ENCODE measurements around the gene BRINP1. TPM values are rescaled to one million over a fixed set of nuclear protein-coding genes. Genes with fewer than 3 reads are reported as not detected.

Gene BRINP1
- total RNA-seq, 2 donors from 2014 or later = not detected

- Mint-ChIP-seq H3K4me3 (no peak overlapping the region), H3K36me3 (ENCODE audit: insufficient read depth in 2 of 2) (no peaks in the 10 kb centered on the region), H3K4me1 (ENCODE audit: low read depth) (no peaks in the 10 kb centered on the region), H3K27me3 (ENCODE audit: low read depth) (peaks cover 6% of the 10 kb centered on the region), H3K27ac (no peak overlapping the region), H3K9me3 (peaks cover 0 to 2% of the 10 kb centered on the region in 2 donors)
- ATAC-seq (replicated peaks in 1 of 2) (no peak), DNase-seq (no peak)
Observed at GRCh38 chr9:119283078-119283794, 86.0 kb downstream of the BRINP1 start.

GRCh38 chr9:119282476-119283077 is 86.7 kb downstream of the BRINP1 start:
- H3K4me1 Mint-ChIP-seq (ENCODE audit: low read depth) = no peaks in the 10 kb centered on the region
- H3K4me3 Mint-ChIP-seq = no peak overlapping the region
- H3K9me3 Mint-ChIP-seq = peaks cover 0 to 4% of the 10 kb centered on the region in 2 donors
- H3K27ac Mint-ChIP-seq = no peak overlapping the region
- ATAC-seq (replicated peaks in 1 of 2) (no peak), DNase-seq (no peak)
- peaks cover 6% of the 10 kb centered on the region for H3K27me3 Mint-ChIP-seq (ENCODE audit: low read depth)
- no peaks in the 10 kb centered on the region for H3K36me3 Mint-ChIP-seq (ENCODE audit: insufficient read depth in 2 of 2)

GRCh38 chr9:119280740-119281485 is 88.3 kb downstream of the BRINP1 start:
- peaks cover 6% of the 10 kb centered on the region for H3K27me3 Mint-ChIP-seq (ENCODE audit: low read depth)
- H3K36me3 Mint-ChIP-seq (ENCODE audit: insufficient read depth in 2 of 2) = no peaks in the 10 kb centered on the region
- no peaks in the 10 kb centered on the region for H3K4me1 Mint-ChIP-seq (ENCODE audit: low read depth)
- no peak overlapping the region for H3K27ac Mint-ChIP-seq
- H3K9me3 Mint-ChIP-seq = peaks cover 0 to 4% of the 10 kb centered on the region in 2 donors
- DNase-seq (no peak), ATAC-seq (replicated peaks in 1 of 2) (no peak)
- H3K4me3 Mint-ChIP-seq = no peak overlapping the region

GRCh38 chr9:119278171-119278570 is 91.1 kb downstream of the BRINP1 start:
- no peak for DNase-seq
- no peak for ATAC-seq (replicated peaks in 1 of 2)
- Mint-ChIP-seq H3K36me3 (ENCODE audit: insufficient read depth in 2 of 2) (no peaks in the 10 kb centered on the region), H3K4me3 (no peak overlapping the region), H3K4me1 (ENCODE audit: low read depth) (no peaks in the 10 kb centered on the region), H3K27ac (no peak overlapping the region), H3K27me3 (ENCODE audit: low read depth) (no peaks in the 10 kb centered on the region), H3K9me3 (peaks cover 0 to 2% of the 10 kb centered on the region in 2 donors)

- H3K36me3 Mint-ChIP-seq (ENCODE audit: insufficient read depth in 2 of 2) = no peaks in the 10 kb centered on the region
- no peaks in the 10 kb centered on the region for H3K27me3 Mint-ChIP-seq (ENCODE audit: low read depth)
- H3K4me3 Mint-ChIP-seq = no peak overlapping the region
- no peak overlapping the region for H3K27ac Mint-ChIP-seq
- ATAC-seq (replicated peaks in 1 of 2) = no peak
- no peaks in the 10 kb centered on the region for H3K4me1 Mint-ChIP-seq (ENCODE audit: low read depth)
- no peak for DNase-seq
- H3K9me3 Mint-ChIP-seq = peaks cover 0 to 5% of the 10 kb centered on the region in 2 donors
Observed at GRCh38 chr9:119273984-119274665, 95.1 kb downstream of the BRINP1 start.

GRCh38 chr9:119273325-119273904 is 95.8 kb downstream of the BRINP1 start:
- DNase-seq = no peak
- Mint-ChIP-seq H3K4me3 (no peak overlapping the region), H3K27me3 (ENCODE audit: low read depth) (no peaks in the 10 kb centered on the region), H3K36me3 (ENCODE audit: insufficient read depth in 2 of 2) (no peaks in the 10 kb centered on the region), H3K9me3 (peaks cover 2 to 9% of the 10 kb centered on the region in 2 donors), H3K27ac (no peak overlapping the region), H3K4me1 (ENCODE audit: low read depth) (no peaks in the 10 kb centered on the region)
- no peak for ATAC-seq (replicated peaks in 1 of 2)

- H3K36me3 Mint-ChIP-seq (ENCODE audit: insufficient read depth in 2 of 2) = no peaks in the 10 kb centered on the region
- no peak for ATAC-seq (replicated peaks in 1 of 2)
Observed at GRCh38 chr9:119272500-119273211, 96.6 kb downstream of the BRINP1 start.

GRCh38 chr9:119268985-119269384 is 100.2 kb downstream of the BRINP1 start:
- ATAC-seq (replicated peaks in 1 of 2) (no peak), DNase-seq (no peak)
- Mint-ChIP-seq H3K4me1 (ENCODE audit: low read depth) (no peaks in the 10 kb centered on the region), H3K9me3 (peaks cover 11 to 12% of the 10 kb centered on the region in 2 donors), H3K27me3 (ENCODE audit: low read depth) (no peaks in the 10 kb centered on the region), H3K36me3 (ENCODE audit: insufficient read depth in 2 of 2) (no peaks in the 10 kb centered on the region), H3K27ac (no peak overlapping the region), H3K4me3 (no peak overlapping the region)

More at GRCh38 chr9:119272500-119273211, 96.6 kb downstream of the BRINP1 start:
- Mint-ChIP-seq H3K4me1 (ENCODE audit: low read depth) (no peaks in the 10 kb centered on the region), H3K27me3 (ENCODE audit: low read depth) (no peaks in the 10 kb centered on the region), H3K9me3 (peaks cover 3 to 6% of the 10 kb centered on the region in 2 donors), H3K27ac (no peak overlapping the region), H3K4me3 (no peak overlapping the region)
- DNase-seq = no peak

- no peaks in the 10 kb centered on the region for H3K27me3 Mint-ChIP-seq (ENCODE audit: low read depth)
- no peak overlapping the region for H3K27ac Mint-ChIP-seq
- ATAC-seq (replicated peaks in 1 of 2) (no peak), DNase-seq (no peak)
- H3K9me3 Mint-ChIP-seq = peaks cover 11 to 12% of the 10 kb centered on the region in 2 donors
- H3K4me3 Mint-ChIP-seq = no peak overlapping the region
- no peaks in the 10 kb centered on the region for H3K4me1 Mint-ChIP-seq (ENCODE audit: low read depth)
- no peaks in the 10 kb centered on the region for H3K36me3 Mint-ChIP-seq (ENCODE audit: insufficient read depth in 2 of 2)
Observed at GRCh38 chr9:119264165-119264564, 105.1 kb downstream of the BRINP1 start.

GRCh38 chr9:119257592-119257991 is 111.6 kb downstream of the BRINP1 start:
- H3K4me1 Mint-ChIP-seq (ENCODE audit: low read depth) = no peaks in the 10 kb centered on the region
- H3K27ac Mint-ChIP-seq = no peak overlapping the region
- no peak for ATAC-seq (replicated peaks in 1 of 2)
- no peak for DNase-seq
- peaks cover 4 to 8% of the 10 kb centered on the region in 2 donors for H3K9me3 Mint-ChIP-seq
- no peak overlapping the region for H3K4me3 Mint-ChIP-seq
- peaks cover 0 to 1% of the 10 kb centered on the region in 2 donors for H3K36me3 Mint-ChIP-seq (ENCODE audit: insufficient read depth in 2 of 2)
- no peaks in the 10 kb centered on the region for H3K27me3 Mint-ChIP-seq (ENCODE audit: low read depth)

- ATAC-seq (replicated peaks in 1 of 2) (no peak), DNase-seq (no peak)
- Mint-ChIP-seq H3K4me1 (ENCODE audit: low read depth) (no peaks in the 10 kb centered on the region), H3K27me3 (ENCODE audit: low read depth) (no peaks in the 10 kb centered on the region), H3K4me3 (no peak overlapping the region), H3K9me3 (peaks cover 6 to 7% of the 10 kb centered on the region in 2 donors), H3K27ac (no peak overlapping the region), H3K36me3 (ENCODE audit: insufficient read depth in 2 of 2) (peaks cover 1 to 2% of the 10 kb centered on the region in 2 donors)
Observed at GRCh38 chr9:119255116-119255515, 114.1 kb downstream of the BRINP1 start.

GRCh38 chr9:119252671-119253299 is 116.5 kb downstream of the BRINP1 start:
- DNase-seq (no peak), ATAC-seq (replicated peaks in 1 of 2) (no peak)
- Mint-ChIP-seq H3K4me3 (no peak overlapping the region), H3K36me3 (ENCODE audit: insufficient read depth in 2 of 2) (peaks cover 1 to 2% of the 10 kb centered on the region in 2 donors), H3K27ac (no peak overlapping the region), H3K9me3 (peaks cover 9 to 10% of the 10 kb centered on the region in 2 donors), H3K27me3 (ENCODE audit: low read depth) (no peaks in the 10 kb centered on the region), H3K4me1 (ENCODE audit: low read depth) (no peaks in the 10 kb centered on the region)
